Gastrocnemius medialis (tissue), 4 donors: Measurements from ENCODE around the gene TRPC3. TPM values are rescaled to one million over a fixed set of nuclear protein-coding genes. Genes with fewer than 3 reads are reported as not detected.

Experiments
- ATAC-seq, 2 donors: fragments of 150-250 bp; one replicate each; pipeline ENCODE4 v1.9.1; 2016
- DNase-seq, 2 donors: peaks; one replicate each; pipeline ENCODE4 v3.0.0-alpha.2; 2019
- H3K27ac ChIP-seq, 4 donors: fragments of 200-600 bp; sonication (generic); 1 replicate in 1 of 4; 2 replicates in 3 of 4; pipeline ENCODE4 v1.5.1; 2016 to 2018; ENCODE audit warnings: mild to moderate bottlenecking in 2 of 4, moderate library complexity in 1 of 4
- H3K27me3 ChIP-seq, 3 donors: fragments of 200-600 bp; sonication (generic) in 2 of 3; 1 replicate in 1 of 3; 2 replicates in 2 of 3; pipeline versions ENCODE4 v1.5.1 to v1.6.0; 2016 to 2019; ENCODE audit warnings: mild to moderate bottlenecking in 1 of 3, moderate library complexity in 1 of 3
- H3K36me3 ChIP-seq, 2 donors: fragments of 200-600 bp; sonication (generic) in 1 of 2; one replicate each; pipeline ENCODE4 v1.5.1; 2017 to 2018
- H3K4me1 ChIP-seq, 2 donors: fragments of 200-600 bp; sonication (generic) in 1 of 2; one replicate each; pipeline ENCODE4 v1.5.1; 2016 to 2017; ENCODE audit warnings: mild to moderate bottlenecking in 2 of 2
- H3K4me3 ChIP-seq, 4 donors: fragments of 200-600 bp; sonication (generic) in 3 of 4; 1 replicate in 1 of 4; 2 replicates in 3 of 4; pipeline ENCODE4 v1.5.1; 2016 to 2019; ENCODE audit warnings: mild to moderate bottlenecking in 2 of 4
- H3K9me3 ChIP-seq, 3 donors: fragments of 200-600 bp; sonication (generic) in 2 of 3; 1 replicate in 1 of 3; 2 replicates in 2 of 3; pipeline ENCODE4 v1.5.1; 2016 to 2019
- POLR2A ChIP-seq, 2 donors: fragments of 450-650 bp; IDR thresholded peaks; one replicate each; pipeline ENCODE4 v1.6.1; 2017; ENCODE audit warnings: antibody characterized with exemption in 2 of 2, mild to moderate bottlenecking in 2 of 2, moderate library complexity in 2 of 2
- in situ Hi-C, 4 donors: fragments of 200-750 bp; cut with MboI; loops; one replicate each; pipeline versions ENCODE4 v1.15.0 to v1.8.0; 2017; ENCODE audit warnings: low sequenced_read_pairs in 4 of 4
- intact Hi-C: fragments of 100-400 bp; cut with DNase I; formaldehyde crosslinking; loops from one replicate; pipeline ENCODE4 v1.15.1; 2023; ENCODE audit warnings: low total_unique reads
- total RNA-seq, 4 donors: library from RNA; depleted of rRNA; stranded (reverse); fragments of >200 nt; gene quantifications; one replicate each; pipeline versions ENCODE4 v1.1.0 to v1.2.3, GENCODE V29; 2016
- TF ChIP-seq, protein P1 (sequence below), 5 experiments: fragments of 450-650 bp in 3 of 5; fragments of 200-600 bp in 2 of 5; sonication (generic) in 2 of 5; IDR thresholded peaks in 4 of 5; conservative IDR thresholded peaks in 1 of 5; 1 replicate in 4 of 5; 2 replicates in 1 of 5; pipeline ENCODE4 v1.5.1; 2016 to 2019; ENCODE audit warnings: antibody characterized with exemption in 5 of 5, mild to moderate bottlenecking in 3 of 5, moderate library complexity in 3 of 5

TRPC3 gene
- total RNA-seq, 4 donors from 2014 or later = 0.09 TPM; not detected in 3

DNA sequence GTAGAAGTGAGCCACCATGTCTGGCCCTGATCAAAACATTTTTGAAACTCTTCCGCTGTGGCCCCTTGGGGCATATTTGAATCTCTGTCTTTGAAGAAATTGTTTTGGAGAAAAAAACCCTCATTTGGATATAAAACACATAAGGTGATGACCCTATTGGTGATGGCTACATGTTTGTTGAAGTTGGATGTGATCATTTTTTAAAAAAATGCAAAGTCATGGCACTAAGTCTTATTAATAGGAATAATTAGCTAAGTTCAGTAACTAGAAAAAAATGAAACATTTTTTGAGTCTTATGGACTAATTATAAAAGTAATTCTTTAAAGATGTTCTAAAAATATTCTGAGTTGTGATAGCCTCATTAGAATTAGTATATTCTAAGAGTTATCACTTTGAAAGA is 63.7 kb downstream of the TRPC3 start:
- ATAC-seq = no peak
- no peaks in the 10 kb centered on the region for H3K36me3 ChIP-seq
- no peak overlapping the region for H3K27ac ChIP-seq
- H3K4me3 ChIP-seq = no peak overlapping the region
- DNase-seq = no peak
- intact Hi-C loops (no loop called here), in situ Hi-C loops (no loop called here)
- TF ChIP-seq POLR2A (IDR thresholded peaks at IDR 0.05) = no peak
- TF ChIP-seq, protein P1, sequence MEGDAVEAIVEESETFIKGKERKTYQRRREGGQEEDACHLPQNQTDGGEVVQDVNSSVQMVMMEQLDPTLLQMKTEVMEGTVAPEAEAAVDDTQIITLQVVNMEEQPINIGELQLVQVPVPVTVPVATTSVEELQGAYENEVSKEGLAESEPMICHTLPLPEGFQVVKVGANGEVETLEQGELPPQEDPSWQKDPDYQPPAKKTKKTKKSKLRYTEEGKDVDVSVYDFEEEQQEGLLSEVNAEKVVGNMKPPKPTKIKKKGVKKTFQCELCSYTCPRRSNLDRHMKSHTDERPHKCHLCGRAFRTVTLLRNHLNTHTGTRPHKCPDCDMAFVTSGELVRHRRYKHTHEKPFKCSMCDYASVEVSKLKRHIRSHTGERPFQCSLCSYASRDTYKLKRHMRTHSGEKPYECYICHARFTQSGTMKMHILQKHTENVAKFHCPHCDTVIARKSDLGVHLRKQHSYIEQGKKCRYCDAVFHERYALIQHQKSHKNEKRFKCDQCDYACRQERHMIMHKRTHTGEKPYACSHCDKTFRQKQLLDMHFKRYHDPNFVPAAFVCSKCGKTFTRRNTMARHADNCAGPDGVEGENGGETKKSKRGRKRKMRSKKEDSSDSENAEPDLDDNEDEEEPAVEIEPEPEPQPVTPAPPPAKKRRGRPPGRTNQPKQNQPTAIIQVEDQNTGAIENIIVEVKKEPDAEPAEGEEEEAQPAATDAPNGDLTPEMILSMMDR (IDR thresholded peaks at IDR 0.05 in 4 of 5, conservative IDR thresholded peaks at IDR 0.05 in 1 of 5) = no peak
- no peaks in the 10 kb centered on the region for H3K27me3 ChIP-seq
- H3K9me3 ChIP-seq = no peaks in the 10 kb centered on the region
- no peaks in the 10 kb centered on the region for H3K4me1 ChIP-seq

DNA sequence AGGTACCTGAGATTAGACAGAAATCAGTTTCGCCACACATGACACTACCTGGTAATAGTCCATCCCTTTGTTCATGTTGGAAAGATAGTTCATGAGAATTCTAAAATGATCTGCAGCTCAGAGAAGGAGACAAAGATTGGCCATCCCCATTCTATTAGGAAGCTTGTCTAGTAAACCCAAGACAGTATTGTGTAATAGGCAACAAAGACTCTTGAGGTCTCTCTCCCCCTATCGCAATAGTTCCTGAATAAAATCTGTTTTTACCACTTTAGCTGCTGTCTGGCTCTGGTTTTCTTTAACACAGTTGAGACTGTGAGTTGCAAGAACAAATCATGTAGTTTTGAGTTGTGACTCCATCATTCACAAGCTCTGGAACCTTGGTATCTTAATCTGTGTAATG is 66.7 kb downstream of the TRPC3 start:
- Histone ChIP-seq H3K9me3 (no peaks in the 10 kb centered on the region), H3K36me3 (no peaks in the 10 kb centered on the region), H3K4me3 (no peak overlapping the region), H3K4me1 (no peaks in the 10 kb centered on the region), H3K27me3 (no peaks in the 10 kb centered on the region), H3K27ac (no peak overlapping the region)
- in situ Hi-C loops (no loop called here), intact Hi-C loops (no loop called here)
- ATAC-seq = no peak
- DNase-seq = no peak
- no peak for TF ChIP-seq POLR2A (IDR thresholded peaks at IDR 0.05)

DNA sequence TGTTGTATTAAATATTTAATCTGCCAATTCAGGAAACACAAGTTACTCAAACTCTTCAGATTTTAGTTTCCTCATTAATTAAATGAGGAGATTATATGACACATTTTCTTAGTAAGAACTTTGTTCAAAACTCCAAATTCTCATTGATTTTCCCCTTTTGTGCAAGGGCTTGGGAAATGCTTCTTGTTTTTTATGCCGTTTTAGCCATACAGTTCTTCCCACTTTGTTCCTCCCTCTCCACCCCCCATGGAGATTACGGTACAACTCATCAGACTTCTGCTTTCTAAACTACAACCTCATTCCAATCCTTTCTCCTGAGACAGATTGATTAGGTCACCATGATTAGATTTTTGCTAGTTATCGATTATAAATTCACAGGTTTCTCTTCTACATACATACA is 70.7 kb downstream of the TRPC3 start:
- TF ChIP-seq, protein P1 (IDR thresholded peaks at IDR 0.05 in 4 of 5, conservative IDR thresholded peaks at IDR 0.05 in 1 of 5) = no peak
- TF ChIP-seq POLR2A (IDR thresholded peaks at IDR 0.05) = no peak
- no peaks in the 10 kb centered on the region for H3K36me3 ChIP-seq
- DNase-seq (no peak), ATAC-seq (no peak)
- no peaks in the 10 kb centered on the region for H3K27me3 ChIP-seq
- no peaks in the 10 kb centered on the region for H3K4me1 ChIP-seq
- in situ Hi-C loops (no loop called here), intact Hi-C loops (no loop called here)
- no peaks in the 10 kb centered on the region for H3K9me3 ChIP-seq
- H3K4me3 ChIP-seq = no peak overlapping the region
- H3K27ac ChIP-seq = no peak overlapping the region

DNA sequence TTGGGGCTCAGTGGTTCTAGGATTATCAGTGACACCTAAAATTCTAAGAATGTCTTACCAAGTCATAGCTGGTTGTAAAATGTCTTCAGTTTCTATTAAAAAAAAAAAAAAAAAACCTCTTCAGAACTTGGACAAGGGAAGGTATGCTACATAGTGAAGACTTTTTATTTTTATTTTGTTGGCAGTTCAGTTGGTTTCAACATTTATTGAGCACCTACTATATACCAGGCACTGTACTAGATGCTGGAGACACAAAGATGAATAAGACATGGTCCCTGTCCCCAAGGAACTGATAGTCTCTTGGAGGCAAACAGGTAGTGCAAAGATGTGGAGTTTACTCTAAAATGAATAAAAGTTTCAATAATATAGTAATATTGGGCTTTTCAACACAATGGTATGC is 72.7 kb downstream of the TRPC3 start:
- in situ Hi-C loops (no loop called here), intact Hi-C loops (no loop called here)
- ATAC-seq = no peak
- no peak for TF ChIP-seq POLR2A (IDR thresholded peaks at IDR 0.05)
- TF ChIP-seq, protein P1 (IDR thresholded peaks at IDR 0.05 in 4 of 5, conservative IDR thresholded peaks at IDR 0.05 in 1 of 5) = no peak
- Histone ChIP-seq H3K4me1 (no peaks in the 10 kb centered on the region), H3K27me3 (no peaks in the 10 kb centered on the region), H3K9me3 (no peaks in the 10 kb centered on the region), H3K36me3 (no peaks in the 10 kb centered on the region), H3K27ac (no peak overlapping the region), H3K4me3 (no peak overlapping the region)
- DNase-seq = no peak

DNA sequence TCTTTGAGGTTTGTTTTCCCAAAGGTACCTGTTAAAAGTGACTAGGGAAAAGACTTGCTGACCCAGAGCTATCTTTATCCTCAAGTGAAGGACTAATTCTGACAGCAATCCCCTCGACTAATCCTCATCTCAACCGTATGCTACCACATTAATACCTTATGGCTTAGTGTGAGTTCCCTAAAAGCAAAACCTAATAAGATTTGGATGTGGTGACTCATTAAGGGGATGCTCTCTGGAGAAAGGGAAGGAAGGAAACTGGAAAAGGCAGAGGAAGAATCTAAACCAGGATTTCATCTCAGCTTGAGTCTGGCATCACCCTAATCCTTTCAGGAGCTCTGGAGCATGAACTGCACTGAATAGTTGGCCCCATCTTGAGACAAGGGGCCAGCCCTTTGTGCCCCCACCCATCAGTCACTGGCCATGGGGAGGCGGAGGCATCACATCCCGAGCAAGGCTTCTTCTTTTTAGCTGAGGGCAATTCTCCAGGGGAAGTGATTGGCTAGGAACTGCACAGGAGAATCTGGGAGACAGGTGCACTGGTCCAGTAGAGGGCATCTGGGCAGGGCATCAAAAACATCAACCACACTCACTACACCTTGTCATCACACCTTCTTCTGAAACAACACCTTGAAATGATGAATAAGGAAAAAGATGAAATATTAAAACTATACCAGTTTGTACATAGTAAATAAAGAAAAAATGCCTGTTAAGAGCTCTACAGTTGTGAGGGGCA is 74.7 kb downstream of the TRPC3 start:
- Histone ChIP-seq H3K27ac (no peak overlapping the region), H3K9me3 (no peaks in the 10 kb centered on the region), H3K4me1 (no peaks in the 10 kb centered on the region), H3K36me3 (no peaks in the 10 kb centered on the region), H3K27me3 (no peaks in the 10 kb centered on the region), H3K4me3 (no peak overlapping the region)
- intact Hi-C loops = no loop called here
- in situ Hi-C loops = no loop called here
- no peak for ATAC-seq
- no peak for DNase-seq
- TF ChIP-seq POLR2A (IDR thresholded peaks at IDR 0.05) = no peak
- TF ChIP-seq, protein P1 (IDR thresholded peaks at IDR 0.05 in 4 of 5, conservative IDR thresholded peaks at IDR 0.05 in 1 of 5) = no peak
